NCI-H2107 treated with DMSO at 0.1 percent for 48 hours (cell line): ENCODE results near the gene LNP1.
A peak's percentile ranks its signal among the peaks of the same experiment; 100 is the strongest.
"Not testable (repeated sequence)": the region's sequence is repeated elsewhere in the genome, so short reads cannot be mapped to it uniquely, and the experiment has no call there.

ENCODE experiments used
- DNase-seq: peaks from one replicate; lab custom pipeline; 2025; ENCODE audit not compliant: unreplicated experiment; lab: John Stamatoyannopoulos, UW

The LNP1 gene

DNA sequence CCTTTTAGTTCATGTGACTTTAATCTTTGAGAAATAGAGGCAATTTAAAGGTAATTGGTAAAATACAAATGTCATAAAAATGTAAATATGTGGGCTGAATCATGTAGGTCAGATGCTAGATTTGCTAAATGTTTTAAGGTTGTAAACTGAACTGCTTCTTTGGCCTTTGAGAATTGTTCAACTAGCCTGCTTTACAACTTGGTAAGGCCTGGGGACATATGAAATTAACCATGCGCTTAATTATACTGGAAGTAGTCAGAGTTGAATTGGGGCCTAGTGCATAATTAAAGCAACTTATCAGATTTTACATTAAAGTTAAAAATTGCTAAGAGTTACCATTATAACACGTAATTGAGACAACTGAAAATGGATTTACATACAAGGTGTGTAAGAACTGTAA, 70.1 kb downstream of the LNP1 start:
- DNase-seq = no peak

DNA sequence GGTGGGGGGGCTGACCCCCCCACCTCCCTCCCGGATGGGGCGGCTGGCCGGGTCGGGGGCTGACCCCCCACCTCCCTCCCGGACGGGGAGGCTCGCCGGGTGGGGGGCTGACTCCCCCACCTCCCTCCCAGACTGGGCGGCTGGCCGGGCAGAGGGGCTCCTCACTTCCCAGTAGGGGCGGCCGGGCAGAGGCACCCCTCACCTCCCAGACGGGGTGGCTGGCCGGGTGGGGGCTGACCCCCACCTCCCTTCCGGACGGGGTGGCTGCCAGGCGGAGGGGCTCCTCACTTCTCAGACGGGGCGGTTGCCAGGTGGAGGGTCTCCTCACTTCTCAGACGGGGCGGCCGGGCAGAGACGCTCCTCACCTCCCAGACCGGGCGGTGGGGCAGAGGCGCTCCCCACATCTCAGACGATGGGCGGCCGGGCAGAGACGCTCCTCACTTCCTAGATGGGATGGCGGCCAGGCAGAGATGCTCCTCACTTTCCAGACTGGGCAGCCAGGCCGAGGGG, 76.6 kb downstream of the LNP1 start:
- not testable (repeated sequence) for DNase-seq

GRCh38 chr3:100478521-100478920, 77.2 kb downstream of the LNP1 start:
- DNase-seq = not testable (repeated sequence)

DNA sequence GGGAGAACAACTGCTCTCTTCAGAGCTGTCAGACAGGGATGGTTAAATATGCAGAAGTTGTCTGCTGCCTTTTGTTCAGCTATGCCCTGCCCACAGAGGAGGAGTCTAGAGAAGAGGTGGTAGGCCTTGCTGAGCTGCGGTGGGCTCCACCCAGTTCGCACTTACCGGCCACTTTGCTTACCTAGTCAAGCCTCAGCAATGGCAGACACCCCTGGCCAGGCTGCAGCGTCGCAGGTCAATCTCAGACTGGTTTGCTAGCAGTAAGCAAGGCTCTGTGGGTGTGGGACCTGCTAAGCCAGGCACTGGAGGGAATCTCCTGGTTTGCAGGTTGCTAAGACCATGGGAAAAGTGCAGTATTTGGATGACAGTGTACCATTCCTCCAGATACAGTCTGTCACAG, 78.7 kb downstream of the LNP1 start:
- DNase-seq = no peak

GRCh38 chr3:100482176-100482575, 80.8 kb downstream of the LNP1 start:
- DNase-seq = no peak

DNA sequence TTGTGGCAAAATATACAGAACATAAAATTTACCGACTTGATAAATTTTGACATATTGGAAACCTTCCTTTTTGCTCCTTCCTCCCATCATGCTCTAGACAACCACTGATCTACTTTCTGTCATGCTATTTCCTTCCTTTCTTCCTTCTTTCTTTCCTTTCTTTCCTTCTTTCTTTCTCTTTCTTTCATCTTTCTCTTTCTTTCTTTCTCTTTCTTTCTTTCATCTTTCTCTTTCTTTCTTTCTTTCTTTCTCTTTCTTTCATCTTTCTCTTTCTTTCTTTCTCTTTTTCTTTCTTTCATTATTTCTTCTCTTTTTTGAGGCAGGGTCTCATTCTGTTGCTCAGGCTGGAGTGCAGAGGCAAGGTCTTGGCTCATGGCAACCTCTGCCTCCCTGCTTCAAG, 82.2 kb downstream of the LNP1 start:
- DNase-seq = no peak

- no peak for DNase-seq
Observed at GRCh38 chr3:100486808-100487207, 85.5 kb downstream of the LNP1 start.

- no peak for DNase-seq
Observed at GRCh38 chr3:100489118-100489517, 87.8 kb downstream of the LNP1 start.

DNA sequence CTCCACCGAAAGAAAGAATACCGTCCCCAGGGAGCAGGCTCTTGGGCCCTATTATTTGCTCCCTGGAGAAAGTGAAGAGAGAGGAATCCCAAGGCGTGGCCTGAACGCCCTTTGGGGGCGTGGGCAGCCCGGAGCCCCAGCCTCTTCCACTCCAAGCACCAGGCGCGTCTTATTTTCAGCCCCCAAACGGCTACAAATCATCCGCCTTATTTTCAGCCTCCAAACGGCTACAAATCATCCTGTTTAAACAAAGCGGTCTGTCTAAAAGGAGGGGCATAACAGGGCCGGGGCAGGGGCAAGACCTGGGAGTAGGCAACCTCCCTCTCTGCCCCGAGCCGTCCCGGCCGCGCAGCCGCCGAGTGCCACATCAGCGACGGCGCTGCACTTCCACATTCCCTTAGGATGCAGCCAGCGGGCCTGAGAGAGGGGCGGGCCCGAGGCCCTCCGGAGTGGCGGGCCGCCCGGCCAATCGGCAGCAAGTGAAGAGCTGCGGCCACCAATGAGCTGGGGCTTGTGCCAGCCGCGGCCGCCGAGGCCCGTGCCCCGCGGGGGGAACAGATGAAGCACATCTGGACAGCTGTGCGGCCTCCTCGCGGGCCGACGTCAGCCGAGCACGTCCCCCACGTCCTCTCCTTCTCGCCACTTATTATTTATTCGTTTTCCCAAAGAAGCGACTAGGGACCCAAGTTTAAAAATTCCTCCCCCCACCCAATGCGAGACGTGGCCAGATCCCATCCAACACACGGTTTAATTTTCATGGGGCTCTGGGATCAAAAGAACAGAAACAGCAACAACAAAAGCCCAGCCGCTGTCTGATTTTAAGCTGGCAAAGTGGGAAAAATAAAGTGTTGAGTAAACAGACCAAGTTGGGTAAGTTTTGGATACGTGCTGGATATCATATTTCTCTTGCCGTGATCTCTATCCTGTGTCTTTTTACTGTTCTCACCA, 91.0 kb downstream of the LNP1 start, which contains the start of gene TMEM45A:
Gene TMEM45A, plus strand, starts transcription at position 561 of the 948 bp plus-strand sequence. CDS start 62,593 bp downstream, outside the sequence.
- peak; percentile 78 for DNase-seq

DNA sequence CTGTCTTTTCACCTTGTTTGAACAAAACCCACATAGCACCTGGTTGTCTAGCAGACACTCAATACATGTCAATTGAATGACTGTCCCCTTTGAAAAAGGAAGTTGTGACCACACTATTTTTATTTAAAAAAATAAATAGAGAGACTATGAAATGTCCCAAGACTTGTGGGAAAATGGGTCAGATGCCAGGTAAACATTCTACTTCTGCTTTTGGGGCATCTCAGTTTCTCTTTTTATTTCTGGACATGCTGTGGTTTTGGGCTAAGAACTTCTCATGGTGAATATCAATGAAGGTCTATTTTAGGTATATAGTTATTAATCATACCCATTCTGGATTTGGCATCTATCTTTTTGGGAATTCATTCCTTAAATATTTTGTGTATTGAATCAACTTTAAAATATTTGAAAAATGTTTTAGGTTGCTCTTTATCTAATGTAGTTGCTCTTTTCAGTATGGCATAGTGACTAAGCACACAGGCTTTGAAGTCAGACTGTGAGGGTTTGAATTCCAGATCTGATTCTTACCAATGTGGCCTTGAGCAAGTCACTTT, 95.4 kb downstream of the LNP1 start:
- DNase-seq = no peak

DNA sequence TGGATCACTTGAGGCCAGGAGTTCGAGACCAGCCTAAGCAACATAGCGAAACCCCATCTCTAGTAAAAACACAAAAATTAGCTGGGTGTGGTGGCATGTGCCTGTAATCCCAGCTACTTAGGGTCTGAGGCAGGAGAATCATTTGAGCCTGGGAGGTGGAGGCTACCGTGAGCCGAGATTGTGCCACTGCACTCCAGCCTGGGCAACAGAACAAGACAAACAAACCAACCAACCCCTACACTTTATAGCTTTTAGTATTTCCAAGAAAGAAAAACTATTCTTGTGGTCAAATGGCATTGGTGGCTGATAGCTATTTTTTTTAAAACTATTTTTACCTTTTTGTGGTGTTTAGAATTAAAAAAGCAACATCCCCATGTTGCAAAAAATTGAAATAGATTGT, 98.3 kb downstream of the LNP1 start:
- DNase-seq = no peak

DNA sequence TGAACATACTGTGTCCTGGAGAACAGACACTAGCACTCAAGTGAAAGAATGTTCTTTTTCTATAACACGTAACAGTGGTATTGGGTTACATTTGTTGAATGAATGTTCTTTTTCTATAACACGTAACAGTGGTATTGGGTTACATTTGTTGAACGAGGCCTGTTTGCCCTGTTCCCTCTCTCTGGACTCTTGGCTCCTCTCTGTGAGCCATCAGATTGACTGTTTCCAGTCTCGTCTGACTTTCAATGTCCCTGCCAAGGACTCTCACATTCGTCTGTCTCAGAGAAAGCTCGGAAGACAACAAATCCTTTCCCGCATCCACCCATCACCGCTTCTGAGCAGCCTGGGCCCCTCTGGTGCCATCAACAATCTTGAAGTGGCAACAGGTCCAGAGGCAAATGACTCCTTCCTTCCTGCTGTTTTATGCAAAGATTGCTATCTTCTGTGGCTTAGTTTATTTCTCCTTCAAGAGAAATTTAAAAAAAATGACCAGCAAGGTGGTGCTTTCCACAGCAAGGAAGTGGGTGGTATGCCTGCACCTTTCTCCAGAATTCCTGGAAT, 99.1 kb downstream of the LNP1 start:
- no peak for DNase-seq

- DNase-seq = no peak
Observed at GRCh38 chr3:100503448-100503847, 102.1 kb downstream of the LNP1 start.
